GM10248 (cell line): ENCODE data around the gene LMCD1.

Source experiments
- CTCF ChIA-PET: fragments of 300-600 bp; sonication (Branson Sonifier 250); formaldehyde crosslinking; extraction: SDS; loops from one replicate; lab custom pipeline; 2021; ENCODE audit warnings: antibody characterized with exemption; lab: Yijun Ruan, JAX
- POLR2A ChIA-PET: fragments of 350-650 bp; sonication (Branson Sonifier 250); formaldehyde crosslinking; extraction: SDS; loops from one replicate; lab custom pipeline; 2020; ENCODE audit warnings: antibody characterized with exemption; lab: Yijun Ruan, JAX
- DNase-seq: peaks from one replicate; pipeline ENCODE4 v3.0.0; 2012; ENCODE audit errors: extremely low spot score
- TF ChIP-seq, protein P1 (sequence below): IDR thresholded peaks from 2 replicates; pipeline ENCODE4 v1.5.1; 2012; ENCODE audit warnings: mild to moderate bottlenecking, low read depth; ENCODE audit errors: extremely low read depth, missing control alignments, control extremely low read depth

Gene LMCD1

DNA sequence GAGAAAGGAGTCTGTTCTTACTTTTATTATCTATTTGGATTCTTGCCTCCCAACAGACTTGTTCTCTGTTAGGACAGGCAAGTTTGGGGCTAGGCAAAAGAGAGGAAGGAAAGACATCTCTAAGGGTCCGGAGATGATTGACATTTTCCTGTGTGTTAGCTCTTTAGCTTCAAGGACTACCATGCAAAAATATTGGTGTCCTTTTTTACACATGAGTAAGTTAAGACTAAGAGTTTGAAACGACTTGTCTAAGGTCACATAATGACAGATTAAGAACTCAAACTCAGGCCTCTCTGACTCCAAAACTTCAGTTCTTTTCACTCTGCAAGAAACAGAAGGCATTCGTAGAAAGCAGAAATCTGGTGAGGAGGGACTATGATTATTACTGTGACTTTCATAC lies 5.9 kb downstream of the LMCD1 start:
- TF ChIP-seq, protein P1, sequence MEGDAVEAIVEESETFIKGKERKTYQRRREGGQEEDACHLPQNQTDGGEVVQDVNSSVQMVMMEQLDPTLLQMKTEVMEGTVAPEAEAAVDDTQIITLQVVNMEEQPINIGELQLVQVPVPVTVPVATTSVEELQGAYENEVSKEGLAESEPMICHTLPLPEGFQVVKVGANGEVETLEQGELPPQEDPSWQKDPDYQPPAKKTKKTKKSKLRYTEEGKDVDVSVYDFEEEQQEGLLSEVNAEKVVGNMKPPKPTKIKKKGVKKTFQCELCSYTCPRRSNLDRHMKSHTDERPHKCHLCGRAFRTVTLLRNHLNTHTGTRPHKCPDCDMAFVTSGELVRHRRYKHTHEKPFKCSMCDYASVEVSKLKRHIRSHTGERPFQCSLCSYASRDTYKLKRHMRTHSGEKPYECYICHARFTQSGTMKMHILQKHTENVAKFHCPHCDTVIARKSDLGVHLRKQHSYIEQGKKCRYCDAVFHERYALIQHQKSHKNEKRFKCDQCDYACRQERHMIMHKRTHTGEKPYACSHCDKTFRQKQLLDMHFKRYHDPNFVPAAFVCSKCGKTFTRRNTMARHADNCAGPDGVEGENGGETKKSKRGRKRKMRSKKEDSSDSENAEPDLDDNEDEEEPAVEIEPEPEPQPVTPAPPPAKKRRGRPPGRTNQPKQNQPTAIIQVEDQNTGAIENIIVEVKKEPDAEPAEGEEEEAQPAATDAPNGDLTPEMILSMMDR: no peak
- CTCF ChIA-PET: interaction anchor here (0.7 kb wide), 2 partner anchors 10 to 16 kb away, joined by 3 read pairs; no protein-coding TSS in a partner anchor

DNA sequence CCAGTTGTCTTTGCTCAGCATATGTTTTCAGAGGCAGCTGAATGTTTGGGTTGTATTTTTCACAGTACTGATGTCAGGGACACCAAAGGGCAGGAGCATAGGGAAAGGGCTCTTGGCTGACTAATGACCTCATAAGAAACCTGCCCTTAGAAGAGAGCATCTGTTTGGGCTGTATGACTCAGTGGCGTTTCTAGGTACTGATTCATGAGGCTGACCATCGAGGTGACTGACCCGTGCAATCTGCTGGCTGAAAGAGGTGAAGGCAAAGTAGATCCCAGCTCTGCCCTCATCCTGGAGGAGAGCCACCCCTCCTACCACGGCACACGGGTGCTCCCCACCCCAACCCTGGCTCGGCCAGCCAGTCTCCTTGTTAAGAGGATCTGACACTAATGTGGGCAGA lies 8.3 kb downstream of the LMCD1 start:
- ChIA-PET CTCF (no interaction called here), POLR2A (no interaction called here)
- DNase-seq: no peak
- TF ChIP-seq, protein P1: no peak

More for the DNA sequence above, 5.9 kb downstream of the LMCD1 start:
- no peak for DNase-seq
- POLR2A ChIA-PET: no interaction called here

DNA sequence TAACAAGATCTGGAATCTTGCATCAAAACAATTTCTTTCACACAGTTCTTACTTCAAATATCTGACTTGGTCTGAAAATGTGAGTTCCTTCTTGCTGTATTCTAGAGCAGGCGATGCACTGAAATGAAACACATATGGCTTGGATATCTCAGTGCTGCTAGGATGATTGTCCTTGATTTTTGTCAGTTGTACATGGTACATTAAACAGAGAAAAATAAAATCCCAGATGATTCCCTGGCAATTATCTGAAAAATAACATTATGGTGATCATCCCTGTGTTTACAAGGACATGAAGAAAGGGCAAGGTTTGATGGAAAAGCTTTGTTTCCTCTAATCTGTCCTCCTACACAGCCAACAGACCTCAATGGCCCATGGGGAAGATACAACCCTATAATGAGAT lies 10.6 kb downstream of the LMCD1 start:
- ChIA-PET POLR2A (no interaction called here), CTCF (interaction anchor here (0.9 to 2.5 kb wide), 3 partner anchors 9 to 112 kb away, joined by 3 to 17 read pairs (median 4); partner anchors contain the start of gene LMCD1)
- no peak for DNase-seq
- TF ChIP-seq, protein P1: no peak

DNA sequence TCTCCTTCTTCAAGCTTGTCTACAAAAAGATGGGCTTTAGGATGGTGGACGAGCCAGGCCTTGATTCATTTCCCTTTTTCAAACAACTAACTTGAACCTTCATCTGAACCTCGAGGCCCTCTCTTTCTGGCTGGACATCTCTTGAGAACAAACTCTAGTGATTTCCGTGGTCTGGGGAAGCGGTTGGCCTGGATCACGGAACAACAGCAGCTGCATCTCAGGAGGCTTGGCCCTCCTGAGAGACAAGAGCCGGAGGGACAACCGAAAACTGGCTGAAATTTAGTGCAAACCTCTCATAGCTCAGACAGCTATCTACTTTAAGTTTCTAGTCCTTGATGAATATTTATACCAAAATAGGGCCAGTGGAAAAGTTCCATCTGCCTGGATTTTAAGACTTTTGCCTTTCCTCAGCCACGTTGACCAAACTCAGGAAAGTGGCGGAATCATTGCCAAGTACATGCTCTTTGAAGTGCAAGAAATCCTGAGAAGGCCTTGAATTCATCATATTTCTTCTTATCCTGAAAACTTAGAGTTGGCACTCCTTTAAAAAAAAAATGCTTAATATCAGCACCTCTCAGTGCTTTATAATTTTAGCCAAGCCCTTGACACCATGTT lies 14.5 kb downstream of the LMCD1 start:
- no peak for DNase-seq
- ChIA-PET POLR2A (no interaction called here), CTCF (interaction anchor here (1.3 kb wide), 1 partner anchor 74 kb away, joined by 3 read pairs; no protein-coding TSS in a partner anchor)
- TF ChIP-seq, protein P1: no peak

DNA sequence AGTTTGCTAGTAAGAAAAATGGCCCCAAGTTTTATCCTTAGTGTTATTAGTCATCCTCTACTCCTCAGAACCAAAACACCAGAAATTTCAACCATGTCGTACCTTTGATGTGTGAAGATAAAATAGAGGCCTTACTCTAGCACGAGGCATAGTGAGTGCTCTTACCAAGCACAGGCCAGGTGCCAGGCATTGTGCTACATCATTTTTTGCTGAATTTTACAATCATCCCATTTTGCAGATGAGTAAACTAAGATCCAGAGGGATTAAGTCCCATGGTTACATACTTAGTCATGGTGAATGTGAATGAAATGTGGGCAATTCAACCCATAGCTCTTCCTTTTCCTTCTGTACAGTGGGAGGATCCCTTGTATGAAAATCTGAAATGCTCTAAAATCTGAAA lies 15.2 kb downstream of the LMCD1 start:
- TF ChIP-seq, protein P1: no peak
- ChIA-PET POLR2A (no interaction called here), CTCF (no interaction called here)
- no peak for DNase-seq

DNA sequence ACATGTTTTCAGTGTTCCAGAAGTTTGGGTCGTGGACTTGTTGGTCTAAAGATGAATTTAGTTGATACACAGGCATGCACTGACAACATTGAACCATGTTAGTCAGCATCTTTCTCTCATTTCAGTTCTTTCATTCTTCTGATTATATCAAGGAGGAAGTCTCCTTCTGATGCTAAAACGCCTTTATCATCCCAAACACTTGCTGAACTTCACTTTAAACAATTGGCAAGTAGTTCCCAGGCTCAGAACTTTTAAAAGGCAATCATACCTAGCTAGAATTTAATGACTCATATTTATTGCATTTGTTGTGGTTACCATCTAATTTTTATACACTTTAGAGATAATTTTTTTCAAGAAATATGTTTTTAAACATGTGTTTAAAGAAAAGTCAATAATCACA lies 15.9 kb downstream of the LMCD1 start:
- no peak for DNase-seq
- ChIA-PET POLR2A (no interaction called here), CTCF (interaction anchor here (1.5 to 3.1 kb wide), 2 partner anchors 12 to 18 kb away, joined by 3 to 10 read pairs; no protein-coding TSS in a partner anchor)
- TF ChIP-seq, protein P1: no peak
